NCI-H2171 (cell line): ENCODE results near the gene FXYD3.

Experiments
- DNase-seq: peaks from one replicate; lab custom pipeline; 2025; lab: John Stamatoyannopoulos, UW

Gene FXYD3

DNA sequence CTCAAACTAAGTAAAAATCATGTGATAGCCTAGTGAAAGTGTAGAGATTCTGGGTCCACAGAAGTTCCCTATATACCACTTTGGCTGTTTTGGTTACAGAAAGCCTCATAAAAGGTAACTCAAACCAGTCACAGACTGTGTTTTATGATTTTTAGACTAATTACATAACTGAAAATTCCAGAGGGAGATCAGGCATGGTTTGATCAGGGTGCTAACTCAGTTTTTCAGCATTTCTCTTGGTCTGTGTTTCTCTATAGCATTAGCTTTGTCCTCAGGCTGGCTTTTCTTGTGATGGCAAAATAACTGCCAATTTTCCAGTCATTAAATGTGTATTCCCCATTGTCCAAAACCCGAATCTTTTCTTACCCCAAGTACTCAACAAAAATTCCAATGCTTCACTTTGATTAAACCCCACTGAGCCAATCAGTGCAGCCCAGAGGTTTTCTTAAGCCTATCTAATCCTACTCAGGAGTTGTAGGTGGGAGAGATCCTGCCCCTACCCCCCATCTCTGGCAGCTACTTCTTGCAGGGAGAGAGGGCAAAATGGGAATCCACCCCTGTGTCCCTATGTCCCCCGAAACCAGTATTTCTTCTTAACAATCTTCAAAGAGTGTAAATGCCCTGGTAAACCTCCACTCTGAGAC lies 8.6 kb upstream of the FXYD3 start:
- no peak for DNase-seq

DNA sequence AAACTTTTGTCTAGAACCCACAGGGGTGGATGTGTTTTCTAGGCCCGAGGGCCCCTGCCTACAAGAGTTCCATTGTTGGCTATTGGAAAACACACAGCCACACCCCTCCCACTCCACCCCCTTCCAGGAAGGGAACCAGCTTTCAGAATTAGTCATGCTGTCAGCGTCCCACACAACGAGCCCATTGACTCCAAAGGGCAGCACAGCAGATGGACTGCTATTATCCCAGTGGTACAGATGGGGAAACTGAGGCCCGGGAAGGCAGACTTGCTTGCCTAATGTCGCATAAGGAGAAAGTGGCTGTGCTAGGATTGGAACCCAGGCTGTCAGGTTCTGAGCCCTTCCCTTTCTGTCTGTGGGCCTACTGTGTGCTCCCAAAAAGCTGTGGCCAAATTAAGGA lies 8.1 kb upstream of the FXYD3 start:
- DNase-seq = no peak

DNA sequence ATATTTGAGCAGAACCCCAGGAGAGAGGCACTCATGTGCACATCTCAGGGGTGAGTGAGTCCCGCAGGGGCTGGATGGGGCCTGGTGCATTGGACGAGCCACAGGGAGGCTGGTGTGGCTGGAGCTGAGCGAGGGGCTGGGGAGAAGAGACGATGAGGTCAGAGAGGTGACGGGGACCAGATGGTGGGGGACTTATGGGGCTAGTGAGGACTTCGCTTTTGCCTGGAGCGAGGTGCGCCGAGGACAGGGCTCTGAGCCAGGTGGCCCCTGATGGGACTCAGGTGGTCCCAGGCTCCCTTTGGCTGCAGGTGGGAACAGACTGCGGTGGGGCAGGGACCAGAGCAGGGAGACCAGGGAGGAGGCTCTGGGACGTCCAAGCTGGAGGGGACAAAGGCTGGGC lies 6.9 kb upstream of the FXYD3 start:
- no peak for DNase-seq

DNA sequence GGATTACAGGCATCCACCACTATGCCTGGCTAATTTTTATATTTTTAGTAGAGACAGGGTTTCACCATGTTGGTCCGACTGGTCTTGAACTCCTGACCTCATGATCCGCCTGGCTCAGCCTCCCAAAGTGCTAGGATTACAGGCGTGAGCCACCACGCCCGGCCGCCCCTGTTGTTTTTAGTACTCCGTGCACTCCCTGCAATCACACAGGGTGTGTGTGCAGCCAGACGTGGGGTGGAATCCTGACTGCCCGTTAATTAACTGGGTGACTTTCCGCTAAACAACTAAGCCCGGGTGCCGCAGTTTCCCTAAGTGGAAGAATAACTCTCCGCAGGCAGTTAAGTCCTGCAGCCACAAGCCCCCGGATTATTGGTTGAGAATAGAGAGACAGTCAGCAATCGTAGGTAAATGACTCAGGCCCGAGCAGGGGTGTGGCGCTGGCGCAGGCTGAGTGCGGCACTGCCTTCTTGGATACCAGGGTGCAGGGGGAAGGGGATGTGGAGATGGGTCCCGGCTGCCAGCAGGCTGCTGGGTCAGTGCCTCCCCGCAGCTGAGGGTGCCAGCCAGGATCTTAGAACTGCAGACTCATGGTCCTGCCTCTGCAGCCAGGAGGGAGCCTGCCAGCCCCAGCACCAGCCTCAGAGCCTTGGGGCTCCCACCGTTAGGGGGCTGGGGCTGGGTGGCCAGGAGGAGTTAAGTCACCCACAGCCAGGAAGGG lies 6.1 kb upstream of the FXYD3 start:
- DNase-seq = no peak

DNA sequence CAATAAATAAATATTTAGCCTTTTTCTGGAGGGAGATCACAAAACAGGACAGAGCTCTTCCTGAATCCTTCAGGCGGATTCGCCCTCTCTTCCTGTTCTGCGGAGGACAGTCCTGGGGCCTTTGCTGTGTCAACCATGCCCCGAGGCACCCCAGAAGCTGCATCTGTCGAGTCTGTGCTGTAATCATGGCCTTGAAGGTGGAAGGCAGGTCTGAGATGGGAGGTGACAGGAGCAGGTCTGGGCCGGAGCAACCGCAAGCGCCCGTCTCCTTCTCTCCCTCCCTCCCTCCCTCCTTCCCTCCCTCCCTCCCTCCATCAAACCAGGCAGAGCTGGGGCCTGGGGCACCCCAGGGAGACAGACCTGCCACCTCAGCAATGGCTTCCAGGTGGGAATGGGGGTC lies 4.6 kb upstream of the FXYD3 start:
- no peak for DNase-seq

DNA sequence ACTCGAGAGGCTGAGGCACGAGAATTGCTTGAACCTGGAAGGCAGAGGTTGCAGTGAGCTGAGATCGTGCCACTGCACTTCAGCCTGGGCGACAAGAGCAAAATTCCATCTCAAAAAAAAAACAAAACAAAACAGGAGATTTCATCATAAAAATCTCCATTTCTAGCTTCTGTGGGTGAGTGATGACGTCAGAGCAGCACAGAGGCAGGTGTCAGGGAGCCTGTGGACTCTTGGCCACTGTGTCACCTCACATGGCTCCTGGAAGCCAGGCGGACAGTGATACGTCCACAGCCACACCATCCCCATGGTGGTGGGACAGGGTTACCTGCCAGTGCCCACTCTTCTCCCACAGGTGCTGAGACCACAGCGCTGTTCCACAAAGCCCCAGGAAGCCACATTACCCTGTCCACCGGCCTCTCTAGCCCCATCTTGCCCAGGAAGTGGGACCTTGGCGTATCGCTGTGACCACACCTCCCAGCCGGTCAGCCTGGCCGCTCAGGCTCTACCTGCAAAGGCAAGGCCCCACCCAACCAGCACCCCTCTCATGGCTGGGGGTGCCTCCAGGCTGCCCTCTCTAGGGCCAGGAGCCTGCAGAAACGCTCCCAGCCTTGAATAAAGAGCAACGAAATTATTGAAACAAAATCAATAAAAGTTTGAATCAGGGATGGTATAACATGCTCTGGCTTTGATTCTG lies 2.5 kb upstream of the FXYD3 start:
- no peak for DNase-seq

DNA sequence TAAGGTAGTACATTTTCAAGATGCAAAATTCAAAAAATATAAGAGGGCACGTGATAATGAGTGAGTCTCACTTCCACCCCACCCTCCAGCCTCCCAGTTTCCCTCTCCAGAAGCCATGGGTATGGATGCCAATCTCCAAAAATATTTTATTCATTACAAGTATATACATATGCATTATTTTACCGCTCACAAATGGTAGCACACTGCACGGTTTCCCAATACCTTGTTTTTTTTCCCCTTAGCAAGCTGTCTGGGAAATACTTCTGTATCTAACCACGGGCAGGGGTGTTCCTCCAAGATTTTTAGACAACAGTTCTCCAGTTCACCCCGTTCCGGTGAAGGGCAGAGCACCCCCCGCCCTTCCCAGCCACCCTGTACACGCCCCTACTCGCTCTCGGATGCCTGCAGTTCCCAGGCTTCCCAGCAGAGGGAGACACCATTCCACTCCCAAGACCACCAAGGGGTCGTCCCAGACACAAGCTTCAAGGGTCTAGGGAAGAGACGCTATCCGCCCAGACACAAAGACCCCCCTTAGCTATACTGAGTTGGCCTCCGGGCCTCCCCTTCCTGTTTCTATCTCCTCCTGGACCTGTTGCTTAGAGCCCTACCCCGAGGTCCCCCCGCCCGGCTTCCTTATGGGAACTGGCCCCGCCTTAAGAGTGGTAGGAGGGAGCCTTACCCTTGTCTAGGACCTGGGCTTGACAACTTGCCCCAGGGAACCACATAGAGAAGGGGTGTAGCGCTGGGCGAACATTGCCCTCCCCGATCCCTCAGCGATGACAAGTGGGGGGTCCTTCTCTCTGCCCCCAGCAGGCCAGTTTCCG lies 1.1 kb upstream of the FXYD3 start:
- peak; percentile 40 for DNase-seq

DNA sequence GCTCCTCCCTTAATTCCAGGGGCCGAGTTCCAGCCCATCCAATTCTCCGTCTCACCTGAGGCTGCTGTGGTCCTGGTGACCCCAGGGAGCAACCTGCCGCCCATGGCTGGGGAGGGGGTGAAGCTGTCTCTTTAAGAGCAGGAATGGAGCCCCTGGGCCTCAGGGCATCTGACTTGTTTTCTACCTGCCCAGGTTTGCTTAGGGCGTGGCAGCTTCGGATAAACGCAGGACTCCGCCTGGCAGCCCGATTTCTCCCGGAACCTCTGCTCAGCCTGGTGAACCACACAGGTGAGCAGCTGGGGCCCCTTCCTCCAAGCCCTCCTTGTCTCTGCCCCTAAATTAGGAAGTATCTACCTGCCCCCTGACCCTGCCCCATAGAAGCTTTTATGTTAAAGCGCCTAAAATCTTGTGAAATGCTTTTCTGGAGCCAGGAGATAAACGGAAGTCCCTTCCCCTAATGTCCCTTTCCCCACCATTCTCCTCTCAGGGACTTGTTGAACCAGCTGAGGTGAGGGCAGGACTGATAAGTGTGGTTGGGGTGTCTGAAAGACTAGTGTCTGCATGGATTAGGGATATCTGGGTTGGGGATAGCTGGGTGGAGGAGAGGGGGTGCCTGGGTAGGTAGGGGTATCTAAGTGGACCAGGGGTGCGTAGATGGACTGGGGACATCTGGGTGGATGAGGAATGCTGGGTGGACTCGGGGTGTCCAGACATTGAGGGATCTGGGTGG lies 614 bp downstream of the FXYD3 start:
- no peak for DNase-seq

DNA sequence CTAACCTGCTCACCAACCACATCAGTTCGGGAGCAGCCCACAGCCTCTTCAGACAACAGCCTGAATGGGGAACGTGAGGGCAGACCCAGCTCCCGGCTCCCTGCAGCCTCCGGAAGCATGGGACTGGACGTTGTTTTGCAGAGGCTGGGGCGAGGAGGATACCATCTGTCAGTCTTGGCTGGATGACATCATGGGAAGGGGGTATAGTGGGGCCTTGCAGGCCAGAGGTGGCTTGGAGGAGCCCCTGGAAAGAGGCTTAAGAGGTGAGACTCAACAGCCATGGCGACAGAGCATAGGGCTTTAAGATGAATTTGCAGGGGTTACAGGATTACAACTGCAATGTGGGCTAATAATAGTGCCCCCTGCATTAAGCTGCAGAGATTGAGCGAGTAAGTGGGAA lies 1.5 kb downstream of the FXYD3 start:
- DNase-seq = no peak

DNA sequence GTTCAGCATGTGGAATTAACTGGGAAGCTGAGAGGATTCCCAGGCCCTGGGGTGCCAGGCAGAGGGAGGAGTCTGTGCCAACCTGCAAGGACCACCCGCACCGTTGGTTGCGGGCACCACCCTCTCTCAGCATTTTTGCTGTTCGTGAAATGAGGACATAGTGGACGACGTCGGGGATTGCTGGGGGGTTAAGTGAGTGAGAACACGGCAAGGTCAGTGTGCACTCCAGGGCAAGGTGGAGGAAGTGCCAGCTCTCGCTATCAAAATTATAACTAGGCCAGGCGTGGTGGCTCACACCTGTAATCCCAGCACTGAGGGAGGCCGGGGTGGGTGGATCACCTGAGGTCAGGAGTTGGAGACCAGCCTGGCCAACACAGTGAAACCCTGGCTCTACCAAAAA lies 2.2 kb downstream of the FXYD3 start:
- DNase-seq = no peak

DNA sequence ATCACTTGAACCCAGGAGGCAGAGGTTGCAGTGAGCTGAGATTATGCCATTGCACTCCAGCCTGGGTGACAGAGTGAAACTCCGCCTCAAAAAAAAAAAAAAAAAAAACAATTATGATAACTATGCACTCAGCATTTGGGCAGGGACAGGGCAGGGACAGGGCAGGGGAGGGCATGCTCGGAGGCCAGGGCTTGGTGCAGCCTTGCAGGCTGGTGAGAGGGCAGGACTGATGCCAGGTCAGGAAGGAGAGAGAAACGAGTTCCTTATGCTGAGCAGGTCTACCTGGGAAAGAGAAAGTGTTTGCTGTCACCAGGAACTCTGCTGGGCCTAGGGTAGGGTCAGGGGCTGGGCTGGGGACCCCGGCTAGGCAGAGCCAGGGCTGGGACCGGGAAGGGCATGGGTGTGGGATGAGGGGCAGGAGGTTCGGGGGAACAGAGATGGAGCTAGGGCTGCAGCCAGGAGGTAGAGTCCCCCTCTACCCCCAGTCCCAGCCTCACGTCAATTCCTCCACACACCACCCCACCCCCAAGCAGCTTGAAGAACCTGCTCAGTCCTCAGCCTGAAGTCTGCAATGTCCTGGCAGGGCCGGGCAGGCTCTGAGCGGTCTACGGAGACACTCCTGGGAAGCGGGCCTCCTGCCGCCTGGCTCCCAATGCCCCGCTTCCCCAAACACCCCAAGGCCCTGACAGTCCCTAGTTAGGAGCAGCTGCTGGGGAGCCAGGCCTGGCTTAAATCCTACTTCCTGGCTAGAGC lies 2.8 kb downstream of the FXYD3 start:
- DNase-seq = no peak

DNA sequence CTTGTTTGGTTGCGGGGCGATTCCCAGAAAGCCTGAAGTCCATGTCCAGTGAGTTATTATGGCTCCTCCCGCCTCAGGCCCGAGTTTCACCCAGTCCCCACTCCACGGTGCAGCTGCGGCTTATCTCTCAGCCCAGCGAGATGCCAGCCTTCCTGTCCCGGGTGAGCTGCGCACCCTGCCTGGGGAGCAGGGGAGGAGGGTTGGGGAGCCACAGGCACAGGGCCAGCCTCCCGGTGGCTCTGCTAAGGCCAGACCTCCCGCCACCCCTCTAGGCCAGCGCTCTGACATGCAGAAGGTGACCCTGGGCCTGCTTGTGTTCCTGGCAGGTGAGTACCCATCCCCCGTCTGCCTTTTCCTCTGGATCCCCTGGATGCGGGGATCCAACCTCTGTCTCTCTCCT lies 3.5 kb downstream of the FXYD3 start:
- DNase-seq = no peak

DNA sequence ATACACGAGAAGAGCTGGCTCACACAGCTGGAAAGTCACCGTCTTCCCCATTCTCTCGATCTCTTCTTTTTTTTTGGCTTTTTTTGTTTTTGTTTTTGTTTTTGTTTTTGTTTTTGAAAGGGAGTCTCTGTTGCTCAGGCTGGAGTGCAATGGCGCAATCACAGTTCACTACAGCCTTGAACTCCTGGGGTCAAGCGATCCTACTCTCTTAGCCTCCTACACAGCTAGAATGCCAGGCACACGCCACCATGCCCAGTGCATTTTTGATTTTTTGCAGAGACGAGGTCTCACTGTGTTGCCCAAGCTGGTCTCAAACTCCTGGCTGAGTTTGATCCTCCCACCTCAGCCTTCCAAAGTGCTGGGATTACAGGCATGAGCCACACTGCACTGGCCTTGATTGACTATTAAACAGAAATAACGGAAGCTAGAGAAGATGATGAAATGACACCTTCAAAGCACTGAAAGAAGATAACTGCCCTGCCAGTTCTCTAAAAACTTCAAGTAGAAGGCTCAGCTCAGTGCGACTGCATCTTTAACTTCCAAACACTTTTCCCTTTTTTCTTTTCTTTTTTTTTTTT lies 4.0 kb downstream of the FXYD3 start:
- no peak for DNase-seq

DNA sequence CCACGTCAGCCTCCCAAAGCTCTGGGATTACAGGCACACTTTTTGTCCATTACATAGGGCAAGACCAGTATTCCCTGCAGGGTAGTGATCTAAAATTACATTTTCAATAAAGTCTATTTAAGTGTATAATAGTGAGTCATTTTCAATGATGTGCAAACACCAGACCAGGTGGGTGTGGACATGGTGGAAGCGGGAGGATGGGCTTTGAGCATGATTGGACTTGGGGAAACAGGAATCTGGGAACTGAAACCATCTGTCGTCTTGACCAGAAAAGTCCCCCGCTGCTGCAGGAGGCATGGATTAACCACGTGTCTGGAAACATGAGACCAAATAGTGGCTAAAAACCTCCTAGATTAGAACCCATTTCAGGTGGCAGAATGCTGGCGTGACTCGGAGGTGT lies 4.9 kb downstream of the FXYD3 start:
- DNase-seq = peak; percentile 48

DNA sequence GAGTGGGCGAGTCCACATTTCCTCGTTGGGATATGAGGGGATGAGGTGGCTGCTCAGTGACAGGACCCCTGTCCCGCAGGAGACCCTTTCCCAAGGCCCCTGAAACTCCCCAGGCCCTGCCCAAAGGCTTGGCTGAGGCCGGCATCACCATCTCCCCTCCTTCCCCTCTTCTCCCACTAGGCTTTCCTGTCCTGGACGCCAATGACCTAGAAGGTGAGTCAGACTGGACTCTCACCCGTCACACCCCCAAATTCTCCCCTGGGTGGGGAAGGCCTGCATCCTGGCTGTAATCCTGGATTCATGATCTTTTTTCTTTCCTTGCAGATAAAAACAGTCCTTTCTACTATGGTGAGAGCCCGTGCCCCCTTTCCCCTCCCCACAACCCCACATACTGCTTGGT lies 5.3 kb downstream of the FXYD3 start:
- no peak for DNase-seq

DNA sequence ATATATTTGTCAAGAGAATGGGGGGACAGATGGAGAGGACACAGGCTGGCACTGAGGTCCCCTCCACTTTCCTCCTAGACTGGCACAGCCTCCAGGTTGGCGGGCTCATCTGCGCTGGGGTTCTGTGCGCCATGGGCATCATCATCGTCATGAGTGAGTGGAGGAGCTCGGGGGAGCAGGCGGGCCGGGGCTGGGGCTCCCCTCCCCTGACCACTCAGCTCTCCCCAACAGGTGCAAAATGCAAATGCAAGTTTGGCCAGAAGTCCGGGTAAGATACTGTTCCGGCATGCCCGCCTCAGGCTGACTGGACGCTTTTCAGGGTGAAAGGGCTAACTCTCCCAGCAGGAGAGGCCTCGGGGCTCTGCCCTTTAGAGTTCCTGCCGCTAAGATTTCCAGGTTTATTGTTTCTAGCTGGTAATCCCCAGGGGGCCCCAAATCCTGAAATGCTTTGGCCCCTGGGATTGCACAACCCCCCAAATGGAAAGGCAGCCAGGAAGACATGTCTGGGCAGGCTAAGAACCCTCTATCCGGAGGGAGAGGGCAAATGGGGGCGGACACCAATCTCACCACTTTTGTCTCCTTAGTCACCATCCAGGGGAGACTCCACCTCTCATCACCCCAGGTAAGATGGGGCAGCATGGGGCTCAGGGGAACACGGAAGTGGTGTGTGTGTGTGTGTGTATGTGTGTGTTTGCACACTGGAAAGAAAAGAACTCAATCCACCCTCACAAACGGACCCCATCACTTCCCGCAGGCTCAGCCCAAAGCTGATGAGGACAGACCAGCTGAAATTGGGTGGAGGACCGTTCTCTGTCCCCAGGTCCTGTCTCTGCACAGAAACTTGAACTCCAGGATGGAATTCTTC lies 7.3 kb downstream of the FXYD3 start:
- peak; percentile 37 for DNase-seq

DNA sequence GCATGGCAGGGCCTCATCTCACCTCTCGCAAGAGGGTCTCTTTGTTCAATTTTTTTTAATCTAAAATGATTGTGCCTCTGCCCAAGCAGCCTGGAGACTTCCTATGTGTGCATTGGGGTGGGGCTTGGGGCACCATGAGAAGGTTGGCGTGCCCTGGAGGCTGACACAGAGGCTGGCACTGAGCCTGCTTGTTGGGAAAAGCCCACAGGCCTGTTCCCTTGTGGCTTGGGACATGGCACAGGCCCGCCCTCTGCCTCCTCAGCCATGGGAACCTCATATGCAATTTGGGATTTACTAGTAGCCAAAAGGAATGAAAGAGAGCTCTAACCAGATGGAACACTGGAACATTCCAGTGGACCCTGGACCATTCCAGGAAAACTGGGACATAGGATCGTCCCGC lies 8.0 kb downstream of the FXYD3 start:
- no peak for DNase-seq

DNA sequence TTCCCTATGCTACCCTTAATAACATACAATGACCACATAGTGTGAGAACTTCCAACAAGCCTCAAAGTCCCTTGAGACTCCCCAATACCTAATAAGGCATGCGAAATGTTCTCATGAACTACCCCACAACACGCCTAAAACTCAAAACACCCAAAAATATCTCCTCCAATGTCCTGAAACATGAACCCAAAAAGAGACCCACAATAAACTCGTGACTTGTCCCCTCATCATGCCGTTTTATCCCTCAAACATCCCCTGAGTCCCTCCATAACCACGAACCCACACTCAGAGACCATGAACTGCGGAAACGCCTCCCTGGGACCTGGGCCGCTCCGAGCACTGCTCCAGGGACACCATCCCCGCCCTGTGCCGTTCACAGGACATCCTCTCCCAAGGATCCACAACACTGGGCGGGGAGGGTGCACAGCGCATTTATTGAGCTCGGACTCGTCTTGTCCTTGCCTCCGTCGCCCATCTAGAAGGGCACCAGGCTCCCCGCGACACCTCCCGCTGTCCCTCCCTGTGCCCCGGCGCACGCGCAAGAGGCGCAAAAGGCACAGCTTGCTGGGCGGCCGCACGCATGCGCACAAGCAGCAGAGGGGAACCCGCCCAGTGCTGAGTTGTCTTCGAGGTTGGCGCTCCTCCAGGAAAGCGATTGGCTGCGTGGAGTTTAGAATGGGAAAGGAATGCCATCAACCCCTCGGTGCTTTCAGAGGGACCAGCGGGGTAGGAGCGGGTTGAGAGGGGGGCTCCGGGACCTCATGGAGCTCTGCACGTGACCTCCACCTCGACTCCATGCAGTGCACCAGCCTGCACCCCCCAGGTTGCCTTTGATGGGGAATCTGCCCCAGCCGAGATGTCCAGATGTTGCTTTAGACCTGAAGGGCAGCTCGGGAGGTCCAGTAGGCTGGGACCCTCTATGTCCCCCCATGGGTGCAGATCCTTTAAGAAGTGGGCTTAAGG lies 8.8 kb downstream of the FXYD3 start:
- peak; percentile 90 for DNase-seq

DNA sequence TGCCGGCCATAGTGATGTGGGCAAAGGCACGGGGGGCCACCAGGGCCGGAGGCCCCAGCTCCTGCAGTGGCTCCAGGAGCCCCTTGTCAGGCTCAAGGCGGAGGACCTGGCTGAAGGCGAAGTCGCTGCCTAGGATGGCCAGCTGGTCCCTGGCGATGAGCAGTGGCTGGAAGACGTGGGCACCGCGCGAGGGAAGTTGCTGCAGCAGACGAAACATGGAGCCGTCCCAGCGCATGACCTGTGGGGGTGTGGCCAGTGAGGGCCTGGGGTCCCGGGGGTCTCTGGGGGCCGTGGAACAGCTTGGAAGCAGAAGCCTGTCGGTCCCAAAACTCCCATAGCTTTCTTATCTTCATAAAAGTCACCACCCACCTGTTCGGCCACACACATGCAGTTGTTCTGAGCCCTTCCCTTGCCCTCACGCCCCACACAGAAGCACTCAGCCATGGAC lies 9.7 kb downstream of the FXYD3 start:
- DNase-seq = no peak
